ENCODE measurements around the gene PCDHGA6.

DNA sequence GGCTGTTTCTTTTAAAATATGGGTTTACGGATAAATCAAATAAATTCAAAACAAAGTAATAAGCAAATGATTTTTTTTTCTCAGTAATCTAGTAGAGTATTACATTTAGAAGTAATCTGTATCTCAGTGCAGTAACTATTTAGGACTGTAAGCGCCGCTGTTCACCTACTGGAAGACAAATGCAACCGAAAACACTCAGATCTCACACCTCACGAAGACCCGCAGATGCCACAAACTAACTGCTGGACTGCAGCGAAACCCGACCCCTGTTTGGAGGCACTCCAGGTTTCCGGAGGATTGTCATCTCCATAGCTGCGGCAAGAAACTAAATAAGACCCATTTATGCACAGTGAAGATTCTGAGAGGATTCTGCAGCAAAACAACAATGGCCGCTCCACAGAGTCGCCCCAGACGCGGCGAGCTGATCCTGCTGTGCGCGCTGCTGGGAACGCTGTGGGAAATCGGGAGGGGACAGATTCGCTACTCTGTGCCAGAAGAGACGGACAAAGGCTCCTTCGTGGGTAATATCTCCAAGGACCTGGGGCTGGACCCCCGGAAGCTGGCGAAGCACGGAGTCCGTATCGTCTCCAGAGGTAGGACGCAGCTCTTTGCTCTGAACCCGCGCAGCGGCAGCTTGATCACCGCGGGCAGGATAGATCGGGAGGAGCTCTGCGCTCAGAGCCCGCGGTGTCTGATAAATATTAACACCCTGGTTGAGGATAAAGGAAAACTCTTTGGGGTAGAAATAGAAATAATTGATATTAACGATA is 18.9 kb downstream of the PCDHGA6 start, which contains the start of gene PCDHGA8:
- TF ChIP-seq, protein P1, sequence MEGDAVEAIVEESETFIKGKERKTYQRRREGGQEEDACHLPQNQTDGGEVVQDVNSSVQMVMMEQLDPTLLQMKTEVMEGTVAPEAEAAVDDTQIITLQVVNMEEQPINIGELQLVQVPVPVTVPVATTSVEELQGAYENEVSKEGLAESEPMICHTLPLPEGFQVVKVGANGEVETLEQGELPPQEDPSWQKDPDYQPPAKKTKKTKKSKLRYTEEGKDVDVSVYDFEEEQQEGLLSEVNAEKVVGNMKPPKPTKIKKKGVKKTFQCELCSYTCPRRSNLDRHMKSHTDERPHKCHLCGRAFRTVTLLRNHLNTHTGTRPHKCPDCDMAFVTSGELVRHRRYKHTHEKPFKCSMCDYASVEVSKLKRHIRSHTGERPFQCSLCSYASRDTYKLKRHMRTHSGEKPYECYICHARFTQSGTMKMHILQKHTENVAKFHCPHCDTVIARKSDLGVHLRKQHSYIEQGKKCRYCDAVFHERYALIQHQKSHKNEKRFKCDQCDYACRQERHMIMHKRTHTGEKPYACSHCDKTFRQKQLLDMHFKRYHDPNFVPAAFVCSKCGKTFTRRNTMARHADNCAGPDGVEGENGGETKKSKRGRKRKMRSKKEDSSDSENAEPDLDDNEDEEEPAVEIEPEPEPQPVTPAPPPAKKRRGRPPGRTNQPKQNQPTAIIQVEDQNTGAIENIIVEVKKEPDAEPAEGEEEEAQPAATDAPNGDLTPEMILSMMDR (IDR thresholded peaks at IDR 0.05), result no peak
- TF ChIP-seq POLR2A (IDR thresholded peaks at IDR 0.05), result no peak
- TF ChIP-seq POLR2AphosphoS5 (IDR thresholded peaks at IDR 0.05), result no peak
- no peak for TF ChIP-seq EP300 (IDR thresholded peaks at IDR 0.05; ENCODE audit: low read depth)
